GM12878 (cell line): ENCODE measurements around the gene GLIPR2. TPM values are rescaled to one million over a fixed set of nuclear protein-coding genes. Genes with fewer than 3 reads are reported as not detected.

Source experiments
- ATAC-seq: fragments of 200-7000 bp; cut with Tn5 transposase; 3 replicates; pipeline ENCODE4 v1.9.1; 2020; ENCODE audit warnings: mild to moderate bottlenecking, moderate library complexity
- BruUV-seq: library from RNA; stranded (reverse); fragments of 400-500 nt; replicated peaks from 2 replicates; lab custom pipeline; 2021; lab: Mats Ljungman, UMichigan
- CTCF ChIA-PET: fragments of 300-600 bp; sonication (Branson Sonifier 250); formaldehyde crosslinking; extraction: SDS; loops from one replicate; lab custom pipeline; 2021; ENCODE audit warnings: inconsistent platforms; lab: Yijun Ruan, JAX
- POLR2A ChIA-PET: fragments of 350-600 bp; formaldehyde crosslinking; extraction: SDS; loops from one replicate; lab custom pipeline; 2021; ENCODE audit warnings: inconsistent platforms; lab: Charles Lee
- RAD21 ChIA-PET: fragments of 300-600 bp; sonication (Branson Sonifier 250); formaldehyde crosslinking; loops from one replicate; lab custom pipeline; 2023; ENCODE audit warnings: antibody characterized with exemption; ENCODE audit not compliant: unreplicated experiment; lab: Charles Lee
- SMC1A ChIA-PET: fragments of 300-600 bp; sonication (Branson Sonifier 250); formaldehyde crosslinking; loops from one replicate; lab custom pipeline; 2023; ENCODE audit not compliant: unreplicated experiment, uncharacterized antibody; lab: Charles Lee
- DNase-seq: peaks from one replicate; pipeline ENCODE4 v3.0.0-alpha.2; 2011; ENCODE audit warnings: low read depth, low spot score
- FAIRE-seq: peaks from 3 replicates; lab custom pipeline; 2011; peaks lifted over from hg19 to GRCh38; lab: Jason Lieb, UNC
- H2AFZ ChIP-seq: 2 replicates; pipeline ENCODE4 v1.6.0; 2011; ENCODE audit warnings: low read depth, low read length, control low read depth; ENCODE audit not compliant: control insufficient read depth
- H3K27ac ChIP-seq: 2 replicates; pipeline ENCODE4 v1.5.1; 2011; ENCODE audit warnings: control low read depth; ENCODE audit not compliant: control insufficient read depth, insufficient read depth
- H3K27me3 ChIP-seq, 2 experiments: replicated peaks in 1 of 2; 2 replicates each; pipeline versions ENCODE4 v1.6.0 to v1.6.1; 2011; ENCODE audit warnings: low read length in 1 of 2; ENCODE audit not compliant: control insufficient read depth in 2 of 2, insufficient read depth in 2 of 2
- H3K36me3 ChIP-seq, 2 experiments: 2 replicates each; pipeline ENCODE4 v1.5.1; 2011; ENCODE audit warnings: low read length in 1 of 2; ENCODE audit not compliant: control insufficient read depth in 2 of 2, insufficient read depth in 2 of 2
- H3K4me1 ChIP-seq: 2 replicates; pipeline ENCODE4 v1.6.1; 2011; ENCODE audit warnings: mild to moderate bottlenecking, low read length, moderate library complexity, mixed read lengths; ENCODE audit not compliant: control insufficient read depth, insufficient read depth
- H3K4me2 ChIP-seq: 2 replicates; pipeline ENCODE4 v1.6.0; 2011; ENCODE audit warnings: control low read depth; ENCODE audit not compliant: control insufficient read depth, insufficient read depth
- H3K4me3 ChIP-seq: fragments of 200-600 bp; sonication (generic); 2 replicates; pipeline ENCODE4 v1.5.1; 2016
- H3K79me2 ChIP-seq: 2 replicates; pipeline ENCODE4 v1.6.0; 2011; ENCODE audit warnings: low read length; ENCODE audit not compliant: control insufficient read depth, insufficient read depth
- H3K9ac ChIP-seq: 2 replicates; pipeline ENCODE4 v1.8.0; 2011; ENCODE audit warnings: low read length, control low read depth, mixed read lengths; ENCODE audit not compliant: control insufficient read depth, insufficient read depth
- H3K9me3 ChIP-seq: replicated peaks from 3 replicates; pipeline ENCODE4 v1.5.1; 2011; ENCODE audit warnings: mild to moderate bottlenecking, low read length; ENCODE audit not compliant: control insufficient read depth, insufficient read depth
- H4K20me1 ChIP-seq: 2 replicates; pipeline ENCODE4 v1.6.0; 2011; ENCODE audit not compliant: control insufficient read depth, insufficient read depth
- CEBPB ChIP-seq, 2 experiments: fragments of 150-350 bp in 1 of 2; IDR thresholded peaks; 2 replicates each; pipeline ENCODE4 v1.6.1; 2012 to 2014; ENCODE audit warnings: low read depth in 2 of 2, low read length in 2 of 2, borderline replicate concordance in 1 of 2, inconsistent platforms in 1 of 2
- ELK1 ChIP-seq: IDR thresholded peaks from 2 replicates; pipeline ENCODE4 v1.6.1; 2012; ENCODE audit warnings: low read depth, low read length, improper control_type of control experiment
- NR2C2 ChIP-seq: IDR thresholded peaks from 2 replicates; pipeline ENCODE4 v1.6.1; 2011; ENCODE audit warnings: borderline replicate concordance, low read depth; ENCODE audit not compliant: control insufficient read depth, insufficient read length
- ZNF622 ChIP-seq: fragments of 450-650 bp; IDR thresholded peaks from 2 replicates; pipeline ENCODE4 v1.6.1; 2017; ENCODE audit warnings: mild to moderate bottlenecking, inconsistent platforms
- WGBS: methylation state at CpG from one replicate; pipeline ENCODE4 v1.1.6; 2016; ENCODE audit warnings: low lambda C conversion rate; ENCODE audit not compliant: insufficient replicate concordance, insufficient coverage; ENCODE audit errors: missing lambda C conversion rate; 5-methylcytosine and 5-hydroxymethylcytosine counted together
- in situ Hi-C: fragments of 300-500 bp; cut with MboI; formaldehyde crosslinking; loops from 9 replicates; pipeline ENCODE4 v1.14.3; 2018; ENCODE audit warnings: mixed read lengths
- intact Hi-C: fragments of 100-400 bp; cut with micrococcal nuclease; formaldehyde crosslinking; loops from one replicate; pipeline ENCODE4 v1.14.2; 2022; ENCODE audit not compliant: unreplicated experiment
- polyA plus RNA-seq, 11 experiments: library from polyadenylated mRNA; depleted of rRNA in 4 of 11; unstranded in 6 of 11; stranded (reverse) in 5 of 11; fragments of >200 nt; fragmentation: Nextera tagmentation in 4 of 11; fragmentation: Illumina TruSeq in 1 of 11; extraction: Ambion mirVana in 4 of 11; extraction: Trizol in 1 of 11; gene quantifications; 1 replicate in 1 of 11; 2 replicates in 10 of 11; pipeline versions ENCODE4 v1.2.1 to v1.2.3, GENCODE V29; 2011 to 2016; ENCODE audit warnings: inconsistent platforms in 2 of 11, missing spikeins in 2 of 11, low read depth in 1 of 11
- total RNA-seq, 4 experiments: library from RNA; depleted of rRNA in 3 of 4; stranded (reverse); fragments of >200 nt in 3 of 4; fragmentation: Illumina TruSeq in 1 of 4; extraction: Trizol in 1 of 4; gene quantifications; 2 replicates each; pipeline versions ENCODE4 v1.2.1 to v1.2.3, GENCODE V29; 2013 to 2021

The GLIPR2 gene
- total and polyA plus RNA-seq, 10 of the 15 experiments (the other 5 are each of a cell fraction or from before 2014, with no cell fraction given), result 0.41 to 3.5 (median 2.2) TPM

- TF ChIP-seq NR2C2, result no peak
- TF ChIP-seq ZNF622, result no peak
- TF ChIP-seq ELK1, result no peak
These were observed 27.8 kb downstream of the GLIPR2 start (continued) for GRCh38 chr9:36164372-36164771.

- no peaks in the 10 kb centered on the region for H3K9me3 ChIP-seq
- no peaks in the 10 kb centered on the region for H3K79me2 ChIP-seq
- H3K4me3 ChIP-seq, result no peak overlapping the region
- no peak overlapping the region for H2AFZ ChIP-seq
- WGBS, result 31% methylated on average over 3 of the region's 3 CpGs
- RAD21 ChIA-PET, result interaction anchor here (7.2 kb wide), 1 partner anchor 63 kb away, joined by 105 read pairs; no protein-coding TSS in a partner anchor
- FAIRE-seq (no peak), DNase-seq (no peak), ATAC-seq (no peak)
- no peak overlapping the region for H3K27ac ChIP-seq
- no TSS peak for BruUV-seq
- CTCF ChIA-PET, result interaction anchor here (0.6 to 7.8 kb wide), 11 partner anchors 9 to 68 kb away, joined by 3 to 258 read pairs (median 6); no protein-coding TSS in a partner anchor
- POLR2A ChIA-PET, result no interaction called here
- SMC1A ChIA-PET, result interaction anchor here (1.1 to 9.1 kb wide), 2 partner anchors 15 to 62 kb away, joined by 4 to 134 read pairs; no protein-coding TSS in a partner anchor
- no peaks in the 10 kb centered on the region; a peak in 2 of 4 replicates for H3K27me3 ChIP-seq
- H4K20me1 ChIP-seq, result no peaks in the 10 kb centered on the region
- TF ChIP-seq CEBPB (IDR thresholded peaks at IDR 0.05; ENCODE audit: borderline replicate concordance in 1 of 2, low read depth in 2 of 2, low read length in 2 of 2), result no peak
- in situ Hi-C loops, result loop anchor here (5.0 kb wide), 1 partner anchor 63 kb away; no protein-coding TSS in a partner anchor
- no peak overlapping the region for H3K9ac ChIP-seq
- H3K36me3 ChIP-seq, result no peaks in the 10 kb centered on the region
- H3K4me2 ChIP-seq, result no peak overlapping the region
- H3K4me1 ChIP-seq, result peaks cover 3% of the 10 kb centered on the region; the same call in 1 of the 2 replicates
- intact Hi-C loops, result loop anchor here (10.0 kb wide), 1 partner anchor 130 kb away; the partner anchor contains the start of gene RECK
These were observed 28.5 kb downstream of the GLIPR2 start for GRCh38 chr9:36164989-36165388.
